LNCAP (cell line): ENCODE data around the gene DLGAP4.

Experiments used
- CTCF ChIP-seq: fragments of 450-650 bp; IDR thresholded peaks from 2 replicates; pipeline ENCODE4 v1.5.1; 2017; ENCODE audit warnings: mild to moderate bottlenecking

Gene DLGAP4

GRCh38 chr20:36542516-36543183, 236.5 kb downstream of the DLGAP4 start:
- no peak for TF ChIP-seq CTCF

- TF ChIP-seq CTCF = no peak
These were observed 237.3 kb downstream of the DLGAP4 start for GRCh38 chr20:36543184-36544133.

GRCh38 chr20:36544134-36545018, 238.2 kb downstream of the DLGAP4 start:
- TF ChIP-seq CTCF = no peak

DNA sequence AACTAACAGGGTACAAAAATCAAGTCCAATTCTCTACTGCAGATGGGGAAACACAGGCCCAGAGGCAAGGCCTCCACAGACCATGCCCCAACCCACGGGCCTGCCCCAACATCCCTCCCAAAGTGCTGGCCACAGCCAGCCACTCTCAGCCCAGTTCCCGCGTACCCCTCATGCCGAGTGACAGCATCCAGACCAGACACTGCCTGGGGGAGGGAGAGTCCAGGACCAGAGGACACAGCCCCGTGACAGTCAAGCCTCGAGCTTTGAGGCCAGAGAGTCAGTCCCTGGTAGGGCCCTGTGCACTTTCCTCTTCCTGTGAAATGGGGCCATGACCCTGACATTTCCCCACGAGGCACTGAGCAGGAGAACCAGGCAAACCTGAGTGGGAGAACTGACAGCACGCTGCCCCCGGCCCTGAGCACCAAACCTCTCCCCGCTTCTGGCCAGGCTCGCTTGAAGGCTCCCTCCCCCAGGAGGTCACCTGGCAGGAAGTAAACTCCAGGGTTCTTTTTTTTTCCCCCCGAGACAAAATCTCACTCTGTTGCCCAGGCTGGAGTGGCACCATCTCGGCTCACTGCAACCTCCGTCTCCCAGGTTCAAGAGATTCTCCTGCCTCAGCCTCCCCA, 240.1 kb downstream of the DLGAP4 start:
- no peak for TF ChIP-seq CTCF

DNA sequence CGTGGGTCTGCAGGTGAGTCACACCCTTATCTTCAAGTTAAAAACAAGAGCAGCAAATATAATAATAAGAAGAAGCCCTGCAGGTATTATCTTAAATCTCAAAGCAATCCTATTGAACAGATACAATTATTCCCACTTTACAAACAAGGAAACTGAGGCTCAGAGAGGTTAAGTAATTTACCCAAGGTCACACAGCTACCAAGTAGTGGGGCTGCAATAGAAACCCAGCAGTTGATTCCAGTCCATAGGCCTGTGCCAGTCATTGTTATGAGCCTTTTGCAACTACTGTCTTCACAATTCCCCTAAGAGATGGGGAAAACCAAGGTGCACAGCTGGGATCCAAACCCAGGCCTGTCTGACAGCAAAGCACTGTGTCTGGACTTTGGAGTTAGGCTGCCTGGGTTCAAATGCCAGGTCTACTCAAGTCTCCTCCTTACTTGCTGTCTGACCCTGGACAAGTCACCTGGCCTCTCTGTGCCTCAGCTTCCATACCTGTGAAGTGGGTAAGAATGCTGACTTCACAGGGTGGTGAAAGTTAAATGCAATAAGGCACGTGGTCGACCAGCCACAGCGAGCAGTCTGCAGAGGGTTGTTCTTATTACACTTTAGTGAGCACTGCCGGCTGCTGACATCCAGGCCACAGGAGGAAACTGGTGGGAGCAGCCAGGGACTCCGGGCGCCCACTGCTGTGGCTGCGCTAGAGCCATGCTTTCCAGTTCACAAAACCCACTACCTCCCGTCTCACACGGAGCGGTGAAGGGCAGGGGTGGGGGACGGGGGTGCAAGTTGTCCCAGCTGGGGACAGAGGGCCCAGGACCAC, 241.3 kb downstream of the DLGAP4 start:
- no peak for TF ChIP-seq CTCF

- TF ChIP-seq CTCF = no peak
These were observed 241.8 kb downstream of the DLGAP4 start for GRCh38 chr20:36548006-36548315.
